OCI-LY1 (cell line): ENCODE measurements around the gene EIF3M.

Source experiments
- CTCF ChIP-seq: fragments of 200-600 bp; sonication (generic), shearing (Covaris generic); IDR thresholded peaks from 2 replicates; pipeline ENCODE4 v1.5.1; 2017; ENCODE audit warnings: mild to moderate bottlenecking, antibody characterized with exemption, low read length, moderate library complexity, mixed read lengths
- EZH2 ChIP-seq: fragments of 200-600 bp; sonication (generic), shearing (Covaris generic); IDR thresholded peaks from 2 replicates; pipeline ENCODE4 v1.8.0; 2017; ENCODE audit warnings: borderline replicate concordance, mixed run types, mild to moderate bottlenecking, antibody characterized with exemption, low read length, moderate library complexity, mixed read lengths

GRCh38 chr11:32615422-32615821, 31.8 kb downstream of the EIF3M start:
- TF ChIP-seq CTCF (peak; percentile 25), EZH2 (no peak)
